Thoracic aorta (tissue), 2 donors: ENCODE data around the gene MTF1. TPM values are rescaled to one million over a fixed set of nuclear protein-coding genes. Genes with fewer than 3 reads are reported as not detected.

Experiments used
- total RNA-seq, 2 donors: library from RNA; depleted of rRNA; stranded (reverse); fragments of >200 nt; gene quantifications; one replicate each; pipeline versions ENCODE4 v1.1.0 to v1.2.3, GENCODE V29; 2016

MTF1 gene
- total RNA-seq, 2 donors from 2014 or later, result 4.5 to 9.3 TPM

Other genes starting within 250 kb of the MTF1 start
- under 1 TPM; 0.42 to 0.95 TPM for gene RSPO1, start 224.7 kb downstream of the MTF1 start, total RNA-seq
- under 1 TPM; 0.27 to 0.35 TPM for gene CDCA8, start 167.1 kb downstream of the MTF1 start, total RNA-seq
- gene EPHA10, start 94.5 kb downstream of the MTF1 start, total RNA-seq, result not detected
- gene MANEAL, start 65.7 kb downstream of the MTF1 start, total RNA-seq, result 1 to 10 TPM; 1.8 TPM
- 10 to 100 TPM; 33.9 to 96.0 TPM for gene C1orf122, start 51.8 kb downstream of the MTF1 start, total RNA-seq
- 1 to 10 TPM; 8.7 to 9.7 TPM for gene YRDC, start 51.4 kb downstream of the MTF1 start, total RNA-seq
- 10 to 100 TPM; 44.2 to 44.5 TPM for gene INPP5B, start 87.5 kb upstream of the MTF1 start, total RNA-seq
- gene SF3A3, start 130.4 kb upstream of the MTF1 start, total RNA-seq, result 10 to 100 TPM; 31.8 to 61.3 TPM
- 10 to 100 TPM; 57.0 to 90.7 TPM for gene FHL3, start 145.9 kb upstream of the MTF1 start, total RNA-seq
- gene UTP11, start 153.1 kb upstream of the MTF1 start, total RNA-seq, result 10 to 100 TPM; 14.6 to 76.9 TPM
- gene POU3F1, start 187.2 kb upstream of the MTF1 start, total RNA-seq, result not detected